Testis (tissue), 2 donors: ENCODE measurements around the gene C3orf20.

Source experiments
- CTCF ChIP-seq, 3 experiments: fragments of 450-650 bp in 2 of 3; fragments of 200-600 bp in 1 of 3; sonication (generic) in 1 of 3; IDR thresholded peaks; one replicate each; pipeline ENCODE4 v1.5.1; 2016 to 2019; ENCODE audit warnings: antibody characterized with exemption in 3 of 3, mild to moderate bottlenecking in 2 of 3, moderate library complexity in 1 of 3
- POLR2A ChIP-seq: fragments of 450-650 bp; IDR thresholded peaks from one replicate; pipeline ENCODE4 v1.6.1; 2017; ENCODE audit warnings: antibody characterized with exemption, mild to moderate bottlenecking, moderate library complexity

GRCh38 chr3:14787630-14788029 lies 112.7 kb downstream of the C3orf20 start:
- no peak for TF ChIP-seq POLR2A
- TF ChIP-seq CTCF (IDR thresholded peaks at IDR 0.05), result no peak
